ENCODE data around the gene IFI27L2.
A peak's percentile ranks its signal among the peaks of the same experiment; 100 is the strongest.

The IFI27L2 gene

GRCh38 chr14:94145902-94146527 lies 16.6 kb upstream of the IFI27L2 start:
- peak; percentile 12 to 54 for DNase-seq

GRCh38 chr14:94144765-94145164 lies 15.4 kb upstream of the IFI27L2 start:
- DNase-seq = no peak

- DNase-seq = no peak
Observed at GRCh38 chr14:94143711-94144110, 14.3 kb upstream of the IFI27L2 start.

GRCh38 chr14:94143239-94143638 lies 13.8 kb upstream of the IFI27L2 start:
- DNase-seq = no peak

- no peak for DNase-seq
Observed at GRCh38 chr14:94142836-94143235, 13.4 kb upstream of the IFI27L2 start.

- DNase-seq = no peak
Observed at GRCh38 chr14:94142247-94142646, 12.8 kb upstream of the IFI27L2 start.

- DNase-seq = no peak
Observed at GRCh38 chr14:94139421-94139820, 10.0 kb upstream of the IFI27L2 start.

GRCh38 chr14:94139006-94139405 lies 9.6 kb upstream of the IFI27L2 start:
- DNase-seq = no peak

- DNase-seq = no peak
Observed at GRCh38 chr14:94138251-94138650, 8.8 kb upstream of the IFI27L2 start.

GRCh38 chr14:94136575-94137331 lies 7.3 kb upstream of the IFI27L2 start:
- DNase-seq = peak; percentile 79 to 82

GRCh38 chr14:94135476-94135875 lies 6.1 kb upstream of the IFI27L2 start:
- no peak for DNase-seq

GRCh38 chr14:94132285-94132887 lies 3.0 kb upstream of the IFI27L2 start:
- DNase-seq = peak; percentile 62 to 68

- no peak for DNase-seq
Observed at GRCh38 chr14:94129758-94130414, 482 bp upstream of the IFI27L2 start.

- no peak for DNase-seq
Observed at GRCh38 chr14:94128216-94128839, 1.1 kb downstream of the IFI27L2 start.

GRCh38 chr14:94127330-94127729 lies 2.1 kb downstream of the IFI27L2 start:
- no peak for DNase-seq

- DNase-seq = no peak
Observed at GRCh38 chr14:94126800-94127199, 2.6 kb downstream of the IFI27L2 start.

- no peak for DNase-seq
Observed at GRCh38 chr14:94126419-94126677, 3.1 kb downstream of the IFI27L2 start.

GRCh38 chr14:94125659-94126418 lies 3.6 kb downstream of the IFI27L2 start:
- no peak for DNase-seq

GRCh38 chr14:94124582-94125377 lies 4.6 kb downstream of the IFI27L2 start:
- no peak for DNase-seq

GRCh38 chr14:94123868-94124267 lies 5.5 kb downstream of the IFI27L2 start:
- no peak for DNase-seq

- no peak for DNase-seq
Observed at GRCh38 chr14:94123296-94123695, 6.1 kb downstream of the IFI27L2 start.

- no peak for DNase-seq
Observed at GRCh38 chr14:94122438-94122837, 7.0 kb downstream of the IFI27L2 start.

Measured in NCI-H2081 (cell line).